ENCODE results near the gene HIP1R.

Gene HIP1R

GRCh38 chr12:122908915-122909314 is 73.7 kb downstream of the HIP1R start:
- DNase-seq (ENCODE audit: low spot score), result no peak
- Histone ChIP-seq H3K27ac (no peak overlapping the region), H3K4me3 (no peak overlapping the region)
- no peak for TF ChIP-seq CTCF (IDR thresholded peaks at IDR 0.05)

- TF ChIP-seq CTCF (IDR thresholded peaks at IDR 0.05), result no peak
- Histone ChIP-seq H3K4me3 (no peak overlapping the region), H3K27ac (no peak overlapping the region)
- DNase-seq (ENCODE audit: low spot score), result no peak
Observed at GRCh38 chr12:122909442-122910288, 74.4 kb downstream of the HIP1R start.
